Measurements from ENCODE around the gene SLC1A6.
"Not testable (repeated sequence)": the region's sequence is repeated elsewhere in the genome, so short reads cannot be mapped to it uniquely, and the experiment has no call there.

SLC1A6 gene

DNA sequence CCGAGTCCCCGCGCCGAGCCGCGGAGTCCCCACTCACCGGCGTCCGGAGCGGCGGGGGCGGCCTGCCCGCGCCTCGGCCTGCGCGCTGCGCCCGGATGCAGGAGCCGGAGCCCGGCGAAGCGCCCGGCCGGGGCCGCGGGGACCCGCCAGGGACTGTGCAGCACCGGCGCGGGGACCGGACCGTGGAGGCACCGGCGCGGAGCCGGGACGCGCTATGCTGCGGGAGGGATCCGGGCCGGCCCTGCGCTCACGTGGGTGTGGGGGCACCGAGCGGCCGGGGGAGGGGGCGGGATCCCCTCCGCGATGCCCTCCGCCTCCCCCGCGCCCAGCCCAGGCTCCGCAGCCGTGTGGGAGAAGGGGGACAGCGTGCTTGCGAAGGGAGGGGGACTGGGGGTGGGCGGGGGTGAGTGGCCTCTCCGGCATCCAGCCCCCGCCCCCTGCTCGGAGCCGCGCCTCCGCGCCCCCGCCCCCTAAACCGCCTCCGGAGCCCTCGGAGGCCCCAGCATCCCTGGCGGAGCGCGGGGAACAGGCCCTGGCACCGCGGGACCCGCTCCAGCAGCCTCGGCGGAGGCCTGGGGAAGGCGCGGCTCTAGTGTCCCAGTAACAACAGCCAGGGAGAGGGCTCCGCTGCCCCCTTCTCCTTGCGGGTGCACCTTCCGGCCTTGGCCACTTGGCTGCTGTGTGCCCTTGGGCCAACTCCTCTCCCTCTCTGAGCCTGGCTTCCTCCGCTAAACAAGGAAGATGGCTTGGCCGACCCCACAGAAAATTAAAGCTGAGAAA lies at the start of gene SLC1A6:
TSS of gene SLC1A6 (minus strand) at position 389 of the 780 bp plus-strand sequence. CDS start 6,954 bp downstream, outside the sequence.
- DNase-seq = no peak

DNA sequence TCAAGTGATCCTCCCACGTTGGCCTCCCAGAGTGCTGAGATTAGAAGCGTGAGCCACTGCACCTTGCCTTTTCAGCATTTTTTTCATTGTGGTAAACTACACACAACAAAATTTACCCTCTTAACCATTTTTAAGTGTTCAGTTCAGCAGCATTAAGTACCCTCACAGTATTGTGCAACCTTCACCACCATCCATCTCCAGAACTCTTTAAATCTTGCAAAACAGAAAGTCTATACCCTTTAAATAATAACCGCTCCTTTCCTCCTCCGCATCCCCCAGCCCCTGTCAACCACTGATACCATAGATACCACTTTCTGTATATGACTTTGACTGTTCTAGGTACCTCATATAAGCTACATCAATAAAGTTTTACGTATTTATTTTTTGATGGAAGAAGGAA lies 48.8 kb upstream of the SLC1A6 start:
- DNase-seq = no peak

DNA sequence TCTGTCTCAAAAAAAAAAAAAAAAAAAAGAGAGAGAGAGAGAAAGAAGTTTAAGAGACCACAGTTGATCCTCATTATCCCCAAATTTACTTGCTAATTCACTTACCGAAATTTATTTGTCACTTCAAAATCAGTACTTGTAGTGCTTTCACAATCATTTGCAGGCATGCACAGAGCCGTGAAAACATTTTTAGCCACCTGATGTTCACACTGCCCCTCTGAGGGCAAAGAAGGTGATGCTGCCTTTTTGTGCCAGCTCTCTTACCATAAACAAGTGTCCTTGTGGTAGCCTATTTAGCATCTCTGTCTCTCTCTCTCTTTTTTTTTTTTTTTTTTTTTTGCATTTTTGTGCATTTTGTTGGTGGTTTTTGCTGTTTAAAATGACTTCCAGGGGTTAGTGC lies 45.6 kb upstream of the SLC1A6 start:
- DNase-seq = no peak

DNA sequence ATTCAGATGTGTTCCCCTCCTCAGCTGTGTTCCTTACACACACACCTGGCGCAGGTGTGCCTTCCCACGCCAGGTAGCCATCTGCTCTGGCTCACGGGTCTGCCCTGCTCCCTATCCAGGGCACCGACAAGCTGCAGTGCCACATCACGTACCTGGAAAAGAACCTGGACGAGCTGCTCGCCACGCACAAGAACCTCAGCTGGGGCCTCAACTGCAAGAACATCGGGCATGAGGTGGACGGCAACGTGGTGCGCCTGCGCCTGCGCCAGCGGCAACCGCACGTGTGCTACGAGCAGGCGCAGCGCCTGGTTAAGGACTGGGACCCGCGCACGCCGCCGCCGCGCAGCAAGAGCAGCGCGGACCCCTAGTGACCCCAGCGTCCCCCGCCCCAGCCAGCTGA lies 43.1 kb upstream of the SLC1A6 start:
- DNase-seq = no peak

DNA sequence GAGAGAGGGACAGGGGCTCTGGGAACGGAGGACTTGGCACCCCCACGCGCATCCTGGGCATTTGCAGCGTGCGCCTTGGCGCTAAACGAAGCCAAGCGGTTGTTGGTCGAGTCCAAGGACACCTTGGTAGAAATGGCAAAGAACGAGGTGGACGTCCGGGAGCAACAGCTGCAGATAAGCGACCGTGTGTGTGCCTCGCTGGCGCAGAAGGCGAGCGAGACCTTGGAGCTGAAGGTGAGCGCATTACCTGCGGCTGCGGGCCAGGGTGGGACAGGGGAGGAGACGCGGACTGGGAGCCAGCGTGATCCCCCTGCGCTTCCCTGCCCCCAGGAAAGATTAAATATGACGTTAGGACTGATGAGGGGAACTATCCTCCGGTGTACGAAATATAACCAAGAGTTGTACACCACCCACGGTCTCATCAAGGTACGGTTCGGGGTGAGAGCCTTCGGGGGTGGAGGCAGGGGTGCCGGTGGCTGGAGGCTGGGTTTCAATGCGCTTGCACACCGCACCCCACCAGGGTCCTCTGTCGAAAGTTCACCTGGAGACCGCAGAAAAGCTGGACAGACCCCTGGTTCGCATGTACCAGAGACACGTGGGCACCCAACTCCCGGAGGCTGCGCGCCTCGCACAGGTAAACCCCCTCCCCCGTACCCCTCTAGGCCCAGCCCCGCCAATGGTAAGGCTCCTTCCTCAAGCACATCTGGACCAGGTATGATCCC lies 41.8 kb upstream of the SLC1A6 start:
- no peak for DNase-seq

DNA sequence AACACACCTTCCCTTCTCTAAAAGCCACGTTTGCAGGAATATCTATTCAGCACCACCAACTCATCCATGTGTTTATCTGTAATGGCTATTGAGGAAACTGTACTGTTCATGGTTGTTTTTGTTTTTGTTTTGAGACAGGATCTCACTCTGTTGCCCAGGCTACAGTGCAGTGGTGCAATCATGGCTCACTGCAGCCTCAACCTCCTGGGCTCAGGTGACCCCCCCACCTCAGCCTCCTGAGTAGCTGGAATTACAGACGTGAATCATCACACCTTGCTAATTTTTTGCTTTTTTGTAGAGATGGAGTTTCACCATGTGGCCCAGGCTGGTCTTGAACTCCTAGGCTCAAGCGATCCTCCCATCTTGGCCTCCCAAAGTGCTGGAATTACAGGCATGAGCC lies 39.2 kb upstream of the SLC1A6 start:
- not testable (repeated sequence) for DNase-seq

DNA sequence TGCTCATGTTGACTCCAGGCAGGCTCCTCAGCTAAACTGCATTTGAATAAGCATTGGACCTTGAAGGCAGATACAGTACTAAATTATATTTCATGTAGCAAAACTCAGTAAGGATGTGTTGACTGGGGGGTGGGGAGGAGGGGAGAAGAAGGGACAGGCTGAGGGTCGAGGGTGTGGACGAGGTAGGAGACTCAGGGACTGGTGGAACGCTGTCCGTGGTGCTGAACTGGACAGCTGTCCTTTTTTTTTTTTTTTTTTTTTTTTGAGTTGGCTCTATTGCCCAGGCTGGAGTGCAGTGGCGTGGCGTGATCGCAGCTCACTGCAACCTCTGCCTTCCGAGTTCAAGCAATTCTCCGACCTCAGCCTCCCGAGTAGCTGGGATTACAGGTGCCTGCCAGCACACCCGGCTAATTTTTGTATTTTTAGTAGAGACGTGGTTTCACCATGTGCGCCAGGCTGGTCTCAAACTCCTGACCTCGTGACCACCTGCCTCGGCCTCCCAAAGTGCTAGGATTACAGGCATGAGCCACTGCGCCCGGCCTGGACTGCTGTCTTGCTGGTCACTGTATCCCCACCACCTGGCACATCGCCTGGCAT lies 36.4 kb upstream of the SLC1A6 start:
- no peak for DNase-seq

DNA sequence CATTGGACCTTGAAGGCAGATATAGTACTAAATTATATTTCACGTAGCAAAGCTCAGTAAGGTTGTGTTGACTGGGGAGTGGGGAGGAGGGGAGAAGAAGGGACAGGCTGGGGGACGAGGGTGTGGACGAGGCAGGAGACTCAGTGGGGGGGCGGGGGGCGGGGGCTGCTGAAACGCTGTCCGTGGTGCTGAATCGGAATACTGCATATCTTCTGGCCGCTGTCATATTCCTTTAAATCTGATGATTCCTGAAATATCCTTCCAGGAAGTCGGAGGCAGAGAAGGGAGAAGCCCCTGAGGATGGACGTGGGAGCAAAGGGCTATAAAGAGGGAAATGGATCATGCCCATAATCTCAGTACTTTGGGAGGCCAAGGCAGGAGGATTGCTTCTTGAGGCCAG lies 34.9 kb upstream of the SLC1A6 start:
- no peak for DNase-seq

DNA sequence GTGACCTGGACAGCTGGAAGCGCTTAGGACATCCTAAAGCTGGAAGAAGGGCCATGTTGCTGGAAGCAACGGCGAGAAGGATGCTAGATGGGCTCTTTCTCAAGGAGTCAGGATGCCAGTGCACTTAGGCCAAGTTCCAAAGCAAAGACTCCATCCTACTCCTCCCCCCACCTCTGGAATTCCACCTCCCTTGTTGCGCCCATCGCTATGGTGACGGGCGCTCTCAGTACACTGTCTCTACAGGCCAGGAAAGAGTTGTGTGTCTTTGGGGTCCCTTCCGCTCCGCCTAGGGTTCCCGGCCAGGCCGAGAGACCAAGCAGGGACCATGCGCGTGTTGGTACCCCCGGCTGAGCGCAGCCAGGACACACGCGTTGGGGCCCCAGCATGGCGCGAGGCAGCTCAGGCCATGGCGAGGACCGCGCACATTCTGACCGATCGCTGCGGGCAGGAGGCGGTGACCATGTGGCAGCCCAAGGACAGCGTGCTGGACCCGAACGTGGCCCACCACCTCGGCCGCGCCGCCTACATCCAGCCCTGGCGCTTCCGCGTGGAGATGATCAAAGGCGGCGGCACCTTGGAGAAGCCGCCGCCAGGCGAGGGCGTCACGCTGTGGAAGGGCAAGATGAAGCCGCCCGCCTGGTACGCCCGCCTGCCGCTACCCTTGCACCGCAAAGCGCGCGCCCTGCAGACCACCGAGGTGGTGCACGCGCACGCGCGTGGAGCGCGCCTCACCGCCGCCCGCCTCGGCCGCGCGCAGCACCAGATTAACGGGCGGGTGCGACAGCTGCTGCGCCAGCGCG lies 31.0 kb upstream of the SLC1A6 start:
- DNase-seq = no peak

DNA sequence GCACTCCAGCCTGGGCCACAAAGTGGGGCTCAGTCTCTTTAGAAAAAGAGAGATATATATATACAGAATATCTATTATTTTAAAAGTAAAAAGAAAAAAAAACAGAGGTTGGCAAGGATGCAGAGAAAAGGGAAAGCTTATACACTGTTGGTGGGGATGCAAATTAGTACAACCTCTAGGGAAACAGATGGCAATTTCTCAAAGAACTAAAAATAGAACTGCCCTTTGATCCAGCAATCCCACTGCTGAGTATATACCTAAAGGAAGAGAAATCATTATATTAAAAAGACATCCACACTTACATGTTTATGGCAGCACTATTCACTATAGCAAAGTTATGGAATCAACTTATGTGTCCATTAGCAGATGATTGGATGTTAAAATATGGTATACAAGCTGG lies 28.6 kb upstream of the SLC1A6 start:
- DNase-seq = no peak

DNA sequence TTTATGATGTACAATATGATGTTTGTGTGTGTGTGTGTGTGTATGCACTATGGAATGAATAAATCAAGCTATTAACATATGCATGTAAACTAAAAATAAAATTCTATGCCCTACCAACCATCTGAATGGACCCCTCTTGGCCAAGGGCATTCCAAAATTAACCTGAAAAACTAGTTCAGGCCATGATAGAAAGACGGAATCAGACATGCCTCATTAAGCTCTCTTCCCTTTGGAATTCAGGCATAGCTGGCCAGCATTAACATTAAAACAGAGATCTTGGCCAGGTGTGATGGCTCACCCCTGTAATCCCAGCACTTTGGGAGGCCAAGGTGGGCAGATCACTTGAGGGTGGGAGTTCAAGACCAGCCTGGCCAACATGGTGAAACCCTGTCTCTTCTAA lies 18.3 kb upstream of the SLC1A6 start:
- no peak for DNase-seq

DNA sequence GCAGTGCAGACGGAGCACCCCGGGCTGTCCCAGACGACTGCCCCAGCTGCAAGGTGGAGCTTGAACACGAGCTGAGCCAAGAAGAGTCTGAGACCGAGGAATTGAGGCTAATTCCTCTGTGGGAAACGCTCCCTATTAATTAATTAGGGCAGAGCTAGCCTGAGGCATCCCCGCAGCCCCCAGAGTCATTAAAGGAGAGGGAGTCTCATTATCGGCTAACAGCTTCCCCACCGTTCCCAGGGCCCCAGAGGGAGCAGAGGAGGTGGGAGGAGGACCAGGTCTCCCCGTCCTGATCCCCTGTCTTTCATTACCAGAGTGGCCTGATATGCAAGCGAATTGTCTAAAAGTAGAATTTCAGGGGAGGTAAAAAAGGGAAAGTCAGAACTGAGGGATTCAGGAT lies 13.1 kb upstream of the SLC1A6 start:
- no peak for DNase-seq

DNA sequence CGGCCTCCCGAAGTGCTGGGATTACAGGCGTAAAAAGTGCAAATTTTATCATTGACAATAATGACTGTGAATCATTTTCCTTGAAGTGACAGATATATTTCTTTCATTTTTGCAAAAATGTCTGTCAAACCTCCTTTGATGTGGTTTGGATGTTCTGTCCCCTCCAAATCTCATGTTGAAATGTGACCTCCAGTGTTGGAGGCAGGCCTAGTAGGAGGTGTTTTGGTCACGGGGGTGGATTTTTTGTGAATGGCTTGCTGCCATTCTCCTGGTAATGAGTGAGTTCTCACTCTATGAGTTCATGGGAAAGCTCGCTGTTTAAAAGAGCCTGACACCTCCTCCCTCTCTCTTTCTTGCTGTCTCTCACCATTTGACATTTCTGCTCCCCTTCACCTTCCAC lies 5.5 kb upstream of the SLC1A6 start:
- no peak for DNase-seq

DNA sequence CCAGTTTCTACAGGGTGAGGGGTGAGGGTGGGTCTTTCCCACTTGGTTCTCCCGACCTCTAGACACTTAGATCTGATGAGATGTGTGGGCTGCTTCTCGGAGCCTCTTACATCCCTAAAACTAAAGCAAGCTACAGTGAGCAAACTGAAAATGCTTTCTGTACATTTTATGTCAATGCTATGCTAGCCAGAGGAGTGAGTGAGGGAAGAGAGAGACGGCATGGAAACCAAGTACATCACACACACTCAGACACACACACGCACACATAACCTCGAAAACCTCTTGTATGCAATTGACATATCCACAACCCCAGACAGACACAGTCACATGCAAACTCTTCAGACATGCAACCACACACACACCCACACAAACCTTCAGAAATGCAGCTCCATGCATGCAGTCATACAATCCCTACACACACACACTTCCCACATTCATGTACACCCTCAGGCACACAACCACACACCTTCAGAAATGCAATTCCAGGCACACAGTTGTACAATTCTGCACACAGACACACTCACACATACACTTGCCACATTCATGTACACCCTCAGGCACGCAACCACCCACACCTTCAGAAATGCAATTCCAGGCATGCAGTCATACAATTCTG lies 1.4 kb downstream of the SLC1A6 start:
- DNase-seq = no peak

DNA sequence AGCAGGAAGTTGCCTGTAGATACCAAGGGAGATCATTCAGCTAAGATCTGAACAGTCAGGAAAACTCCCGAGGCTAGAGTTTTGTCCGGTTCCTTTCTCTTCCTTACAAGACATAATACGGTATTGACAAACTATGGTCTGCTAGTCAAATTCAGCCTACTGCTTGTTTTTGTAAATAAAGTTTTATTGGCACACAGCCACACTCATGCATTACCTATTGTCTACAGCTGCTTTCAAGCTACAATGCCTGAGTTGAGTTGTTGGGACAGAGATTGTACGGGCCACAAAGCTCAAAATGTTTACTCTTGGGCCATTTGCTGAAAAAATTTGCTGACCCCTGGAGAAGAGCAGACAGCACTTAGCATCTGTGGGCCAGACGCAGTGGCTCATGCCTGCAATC lies 2.5 kb downstream of the SLC1A6 start:
- no peak for DNase-seq

DNA sequence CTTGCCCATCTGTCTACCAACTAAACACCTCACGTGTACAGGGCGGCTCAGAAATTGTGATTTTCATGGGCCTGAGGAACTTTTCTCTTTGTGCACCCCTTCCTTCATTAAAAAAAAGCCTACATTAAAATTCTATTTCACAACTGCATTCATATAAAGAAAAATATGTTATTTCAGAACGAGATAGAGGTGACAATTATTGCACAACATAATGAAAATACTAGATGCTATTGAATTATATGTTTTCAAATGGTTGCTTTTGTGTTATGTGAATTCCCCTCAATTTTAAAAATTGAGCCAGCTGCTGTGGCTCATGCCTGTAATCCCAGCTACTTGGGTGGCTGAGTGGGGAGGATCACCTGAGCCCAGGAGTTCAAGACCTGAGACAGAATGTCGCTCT lies 5.2 kb downstream of the SLC1A6 start:
- DNase-seq = no peak

DNA sequence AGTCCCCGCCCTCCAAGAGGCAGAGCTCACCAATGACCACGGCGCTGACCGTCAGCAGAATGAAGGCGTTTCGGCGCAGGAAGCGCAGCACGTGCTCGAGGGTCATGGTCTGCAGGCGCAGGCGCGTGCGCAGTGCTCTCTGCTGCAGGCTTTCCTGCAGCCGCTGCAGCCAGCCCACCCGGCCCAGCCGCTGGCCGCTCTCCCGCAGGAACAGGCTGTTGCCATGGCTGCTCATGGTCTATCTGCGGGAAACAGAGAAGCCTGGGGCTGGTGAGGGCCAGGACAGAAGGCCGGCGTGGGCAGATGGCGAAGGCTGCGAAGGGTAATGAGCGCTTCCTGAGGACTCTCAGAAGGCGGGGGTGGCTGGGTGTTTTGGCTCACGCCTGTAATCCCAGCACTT lies 7.0 kb downstream of the SLC1A6 start:
- no peak for DNase-seq

DNA sequence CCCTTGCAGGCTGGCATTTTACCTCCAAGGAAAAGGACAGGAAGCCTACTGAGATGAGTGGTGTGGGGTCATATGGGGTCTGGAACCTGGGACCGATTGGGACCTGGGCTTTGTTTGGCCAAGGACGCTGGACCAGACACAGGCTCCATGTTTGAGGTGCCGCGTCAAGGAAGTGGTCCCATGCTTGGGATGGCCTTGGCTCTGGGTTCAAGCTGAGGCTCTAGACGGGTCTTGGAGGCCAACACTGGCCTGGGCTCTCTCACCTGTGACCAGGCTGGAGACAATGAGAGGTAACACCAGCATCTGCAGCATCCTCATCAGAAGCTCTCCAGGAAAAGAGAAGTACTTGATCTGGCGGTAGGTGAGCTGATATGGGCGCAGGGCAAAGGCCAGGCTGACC lies 8.2 kb downstream of the SLC1A6 start:
- DNase-seq = no peak

DNA sequence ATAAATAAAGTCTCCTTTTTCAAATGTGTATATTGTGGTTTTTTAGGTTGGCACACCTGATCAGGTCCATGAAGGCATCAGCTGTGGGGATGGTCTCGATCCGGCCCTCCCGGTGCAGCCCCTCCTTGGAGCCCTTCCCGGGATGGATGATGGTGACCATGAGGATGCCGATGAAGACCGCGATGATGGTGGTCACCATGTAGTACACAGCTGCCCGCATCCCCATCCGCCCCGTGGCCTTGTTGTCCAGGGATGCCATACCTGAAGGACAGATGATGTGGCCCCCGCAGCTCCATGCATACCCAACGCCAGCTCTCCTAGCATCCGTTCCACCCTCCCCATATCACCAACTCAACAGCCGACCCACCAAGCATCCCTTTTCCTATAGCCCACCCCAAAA lies 11.4 kb downstream of the SLC1A6 start:
- DNase-seq = no peak

DNA sequence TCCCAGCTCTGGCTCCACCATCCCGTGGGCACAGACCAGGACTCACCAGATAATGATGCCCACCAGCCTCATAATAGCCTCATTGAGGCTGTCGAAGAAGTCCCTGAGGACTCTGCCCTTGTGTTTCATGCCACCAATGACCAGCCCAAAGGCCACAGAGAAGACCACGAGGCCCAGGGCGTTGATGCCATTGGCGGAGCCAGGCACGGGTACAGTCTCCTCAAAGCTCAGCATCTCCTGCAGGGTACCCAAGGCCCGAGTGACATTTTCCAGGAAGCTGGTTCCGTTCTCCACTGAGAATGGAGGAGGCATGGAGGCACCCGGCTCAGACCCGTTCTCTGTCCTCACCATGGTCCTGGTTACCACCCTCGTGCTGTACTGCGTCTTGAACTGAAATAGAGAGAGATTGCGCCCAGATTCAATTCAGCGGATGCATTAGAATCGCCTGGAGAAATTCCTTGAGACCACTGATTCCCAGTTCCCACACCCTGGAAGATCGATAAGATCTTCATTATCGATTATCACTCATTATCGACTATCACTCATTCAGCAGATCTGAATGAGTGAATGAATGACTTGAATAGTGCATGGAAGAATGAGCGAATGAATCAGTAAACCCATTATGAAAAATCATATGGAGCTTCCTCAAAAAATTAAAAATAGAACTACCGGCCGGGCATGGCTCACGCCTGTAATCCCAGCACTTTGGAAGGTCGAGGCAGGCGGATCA lies 17.5 kb downstream of the SLC1A6 start:
- no peak for DNase-seq

DNA sequence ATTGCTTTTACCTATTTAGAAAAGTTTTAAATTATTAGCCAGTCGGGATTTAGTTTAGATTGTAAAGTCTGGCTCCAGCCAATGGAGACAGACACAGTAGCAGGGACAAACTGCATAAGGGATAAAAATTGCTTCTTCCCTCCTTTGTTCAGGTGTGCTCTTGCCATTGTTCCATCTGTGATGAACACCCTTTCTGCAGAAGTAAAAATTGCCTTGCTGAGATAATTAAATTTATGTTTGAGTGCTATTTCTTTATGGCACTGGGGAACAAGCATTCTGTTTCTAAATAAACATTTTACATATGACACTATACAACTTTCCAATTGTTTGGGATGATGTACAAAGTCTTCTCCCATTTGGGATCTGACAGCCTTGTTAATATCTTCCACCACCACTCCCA lies 20.4 kb downstream of the SLC1A6 start:
- DNase-seq = no peak

DNA sequence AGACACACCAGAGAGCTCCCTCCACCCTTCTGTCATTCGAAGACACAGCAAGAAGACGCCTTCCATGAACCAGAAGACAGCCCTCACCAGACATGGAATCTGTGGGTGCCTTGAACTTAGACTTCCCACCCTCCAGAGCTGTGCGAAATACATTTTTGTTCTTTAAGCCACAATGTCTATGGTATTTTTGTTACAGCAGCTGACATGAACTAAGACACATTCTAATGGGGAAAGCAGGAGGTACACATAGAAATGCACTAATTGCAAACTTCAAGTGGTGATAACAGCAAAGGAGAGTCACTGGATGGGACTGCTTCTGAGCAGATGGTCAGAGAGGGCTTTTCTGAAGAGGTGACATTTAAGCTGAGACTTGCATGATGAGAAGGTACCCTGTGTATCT lies 22.2 kb downstream of the SLC1A6 start:
- no peak for DNase-seq

Data from activated T-cell treated with anti-CD3 and anti-CD28 coated beads for 4 hours (primary cell).